Measurements from ENCODE around the gene BCL10. TPM values are rescaled to one million over a fixed set of nuclear protein-coding genes. Genes with fewer than 3 reads are reported as not detected.
A peak's percentile ranks its signal among the peaks of the same experiment; 100 is the strongest.

Gene BCL10
- total and polyA plus RNA-seq, 2 of the 4 experiments (the other 2 are of a cell fraction) = 15.3 to 30.5 TPM

- Histone ChIP-seq H2AK5ac (ENCODE audit: low read depth, low read length) (peak overlapping the region; percentile 73; the same call in 1 of the 2 replicates), H4K5ac (ENCODE audit: low read depth, low read length) (peak overlapping the region; percentile 33; the same call in 1 of the 2 replicates), H3K14ac (replicated peaks; ENCODE audit: low read depth, low read length) (peak overlapping the region; percentile 81), H3K4me1 (ENCODE audit: control insufficient read depth, insufficient read depth, low read length) (peaks cover 29% of the 10 kb centered on the region), H2AFZ (replicated peaks; ENCODE audit: low read length, poor library complexity) (no peak overlapping the region), H3K9me3 (ENCODE audit: control insufficient read depth, insufficient read depth, low read length) (no peaks in the 10 kb centered on the region), H2BK20ac (ENCODE audit: low read depth, low read length) (peak overlapping the region; percentile 86; the same call in 1 of the 2 replicates), H3K27me3 (ENCODE audit: control insufficient read depth, insufficient read depth, low read length) (no peaks in the 10 kb centered on the region), H3K56ac (ENCODE audit: extremely low read depth, insufficient read depth, low read length) (no peak overlapping the region), H3K36me3 (ENCODE audit: control insufficient read depth, insufficient read depth, low read length) (peaks cover 7% of the 10 kb centered on the region; the same call in 1 of the 2 replicates), H4K8ac (ENCODE audit: low read depth in 2 of 2, low read length in 2 of 2) (peak overlapping the region; percentile 8 to 72; a peak in 2 of 4 replicates), H3K27ac (ENCODE audit: insufficient read depth, low read length) (no peak overlapping the region), H2BK120ac (ENCODE audit: low read depth, low read length) (peak overlapping the region; percentile 81), H3K79me1 (ENCODE audit: low read depth in 1 of 2, low read length in 2 of 2) (peaks cover 18 to 69% of the 10 kb centered on the region in 2 experiments), H2BK15ac (ENCODE audit: low read depth, low read length) (peak overlapping the region; percentile 77), H3K18ac (ENCODE audit: low read depth, low read length) (peak overlapping the region; percentile 88; the same call in 1 of the 2 replicates), H3K23ac (ENCODE audit: low read depth, low read length) (peak overlapping the region; percentile 59; the same call in 1 of the 2 replicates), H3K9me1 (ENCODE audit: insufficient read depth, low read length) (peaks cover 31% of the 10 kb centered on the region), H3K4ac (ENCODE audit: low read depth, low read length) (peak overlapping the region; percentile 79; the same call in 1 of the 2 replicates), H3K4me3 (ENCODE audit: insufficient read depth, low read depth, low read length) (no peak overlapping the region), H2BK5ac (ENCODE audit: low read depth, low read length, poor library complexity, severe bottlenecking) (peak overlapping the region; percentile 76), H3K9ac (ENCODE audit: low read depth, low read length) (no peak overlapping the region), H4K91ac (ENCODE audit: insufficient read depth, low read depth, low read length) (peak overlapping the region; percentile 63; the same call in 1 of the 2 replicates), H3K4me2 (ENCODE audit: low read depth, low read length) (no peak overlapping the region), H2AK9ac (replicated peaks; ENCODE audit: low read depth, low read length, poor library complexity) (no peak overlapping the region), H4K20me1 (ENCODE audit: insufficient read depth, low read length) (no peaks in the 10 kb centered on the region)
- TF ChIP-seq MAFK (IDR thresholded peaks at IDR 0.05; ENCODE audit: low read depth, low read length) = no peak
- no peak for TF ChIP-seq MXI1 (IDR thresholded peaks at IDR 0.05; ENCODE audit: borderline replicate concordance, low read depth, low read length)
- TF ChIP-seq RCOR1 (IDR thresholded peaks at IDR 0.05; ENCODE audit: insufficient replicate concordance, low read length) = no peak
- no peak for TF ChIP-seq CHD1 (IDR thresholded peaks at IDR 0.05; ENCODE audit: low read depth, low read length)
- no peak for TF ChIP-seq FOS (IDR thresholded peaks at IDR 0.05; ENCODE audit: low read depth, low read length)
- TF ChIP-seq POLR2A (IDR thresholded peaks at IDR 0.05; ENCODE audit: low read depth, low read length) = no peak
- TF ChIP-seq SMC3 (IDR thresholded peaks at IDR 0.05; ENCODE audit: low read depth, low read length) = no peak
- no peak for TF ChIP-seq USF2 (IDR thresholded peaks at IDR 0.05; ENCODE audit: low read depth, low read length)
- no peak for TF ChIP-seq RFX5 (IDR thresholded peaks at IDR 0.05; ENCODE audit: low read depth, low read length)
- TF ChIP-seq MAZ (IDR thresholded peaks at IDR 0.05; ENCODE audit: borderline replicate concordance, low read depth, low read length) = no peak
- no peak for TF ChIP-seq RAD21 (IDR thresholded peaks at IDR 0.05; ENCODE audit: low read length)
- no peak for TF ChIP-seq BHLHE40 (IDR thresholded peaks at IDR 0.05; ENCODE audit: low read depth, low read length)
- no peak for TF ChIP-seq NFE2L2 (IDR thresholded peaks at IDR 0.05; ENCODE audit: low read depth, low read length)
- POLR2A ChIA-PET (ENCODE audit: unreplicated experiment) = no interaction called here
- in situ Hi-C loops (cut with MboI; ENCODE audit: low sequenced_read_pairs) = no loop called here
- dilution Hi-C loops (cut with HindIII; ENCODE audit: low sequenced_read_pairs, unreplicated experiment) = no loop called here
- CTCF ChIA-PET = interaction anchor here (1.6 kb wide), 1 partner anchor 122 kb away, joined by 3 read pairs; no protein-coding TSS in a partner anchor
- DNase-seq (no peak), ATAC-seq (ENCODE audit: low read depth) (no peak)
- BruUV-seq (replicated peaks) = no TSS peak
- intact Hi-C loops (cut with micrococcal nuclease) = no loop called here
- WGBS, 2 experiments (ENCODE audit: extremely low coverage in 2 of 2, insufficient read length in 1 of 2) = no CpG with 5 or more reads among the region's 1 CpG
Observed at GRCh38 chr1:85318217-85318616, 41.8 kb upstream of the BCL10 start.

Data from IMR-90 (cell line).